ENCODE measurements around the gene EMX1. TPM values are rescaled to one million over a fixed set of nuclear protein-coding genes. Genes with fewer than 3 reads are reported as not detected.

Gene EMX1
- total and polyA plus RNA-seq, 12 donors: 0.01 to 0.07 TPM; not detected in 10

- H3K27me3 ChIP-seq: no peaks in the 10 kb centered on the region
- WGBS, 2 donors: 94% methylated on average over 14 of the region's 14 CpGs
- no peaks in the 10 kb centered on the region for H3K9me3 ChIP-seq
- no peaks in the 10 kb centered on the region for H3K4me1 ChIP-seq
- H3K27ac ChIP-seq: no peak overlapping the region
- intact Hi-C loops (cut with DNase I): no loop called here
- ATAC-seq (no peak), DNase-seq (no peak)
- TF ChIP-seq CTCF (IDR thresholded peaks at IDR 0.05): no peak
- peaks cover 0 to 31% (median 0%) of the 10 kb centered on the region in 9 donors for H3K36me3 ChIP-seq
- no peak overlapping the region for H3K4me3 ChIP-seq
Observed at GRCh38 chr2:72965770-72966450, 48.6 kb downstream of the EMX1 start.

- H3K4me1 ChIP-seq: no peaks in the 10 kb centered on the region
- no peak overlapping the region for H3K4me3 ChIP-seq
- DNase-seq: no peak
- no peak overlapping the region for H3K27ac ChIP-seq
- peaks cover 0 to 21% (median 0%) of the 10 kb centered on the region in 9 donors for H3K36me3 ChIP-seq
- H3K27me3 ChIP-seq: no peaks in the 10 kb centered on the region
- H3K9me3 ChIP-seq: no peaks in the 10 kb centered on the region
- TF ChIP-seq CTCF (IDR thresholded peaks at IDR 0.05): no peak
- 92% methylated on average over 8 of the region's 8 CpGs for WGBS, 2 donors
- intact Hi-C loops (cut with DNase I): no loop called here
- ATAC-seq: no peak
Observed at GRCh38 chr2:72968286-72968685, 51.0 kb downstream of the EMX1 start.

GRCh38 chr2:72969706-72970105 lies 52.4 kb downstream of the EMX1 start:
- TF ChIP-seq CTCF (IDR thresholded peaks at IDR 0.05): no peak
- peaks cover 0 to 7% (median 0%) of the 10 kb centered on the region in 9 donors for H3K4me1 ChIP-seq
- intact Hi-C loops (cut with DNase I): loop anchor here in 9 of 10 donors (5.0 to 10.0 kb wide), 3 partner anchors 72 to 77 kb away; no protein-coding TSS in a partner anchor
- WGBS, 2 donors: 72% methylated on average over 4 of the region's 4 CpGs
- H3K27me3 ChIP-seq: no peaks in the 10 kb centered on the region
- ATAC-seq (no peak), DNase-seq (no peak)
- no peak overlapping the region for H3K4me3 ChIP-seq
- no peaks in the 10 kb centered on the region for H3K9me3 ChIP-seq
- peaks cover 0 to 22% (median 0%) of the 10 kb centered on the region in 9 donors for H3K36me3 ChIP-seq
- H3K27ac ChIP-seq: no peak overlapping the region

GRCh38 chr2:72971036-72971435 lies 53.7 kb downstream of the EMX1 start:
- Histone ChIP-seq H3K27ac (no peak overlapping the region), H3K4me1 (peaks cover 0 to 7% (median 0%) of the 10 kb centered on the region in 9 donors), H3K9me3 (no peaks in the 10 kb centered on the region), H3K36me3 (peaks cover 0 to 24% (median 0%) of the 10 kb centered on the region in 9 donors), H3K4me3 (no peak overlapping the region), H3K27me3 (no peaks in the 10 kb centered on the region)
- WGBS, 2 donors: 87 to 90% methylated on average over 7 of the region's 7 CpGs
- DNase-seq: no peak
- TF ChIP-seq CTCF (IDR thresholded peaks at IDR 0.05): no peak
- intact Hi-C loops (cut with DNase I): loop anchor here in 9 of 10 donors (5.0 to 10.0 kb wide), 3 partner anchors 74 to 79 kb away; no protein-coding TSS in a partner anchor
- ATAC-seq: no peak
